Measurements from ENCODE around the gene PLCH1. TPM values are rescaled to one million over a fixed set of nuclear protein-coding genes. Genes with fewer than 3 reads are reported as not detected.
"Not testable (repeated sequence)": the region's sequence is repeated elsewhere in the genome, so short reads cannot be mapped to it uniquely, and the experiment has no call there.

Gene PLCH1
- total RNA-seq, 1 donor from 2014 or later, result 2.9 TPM

- Histone ChIP-seq H3K27me3 (ENCODE audit: control insufficient read depth, insufficient read depth, low read length) (no peaks in the 10 kb centered on the region), H3K4me3 (ENCODE audit: low read depth, low read length) (no peak overlapping the region), H3K36me3 (ENCODE audit: control insufficient read depth, insufficient read depth, low read length) (no peaks in the 10 kb centered on the region)
- TF ChIP-seq CTCF (IDR thresholded peaks at IDR 0.05; ENCODE audit: insufficient read depth, low read length, poor library complexity, severe bottlenecking), result no peak
- DNase-seq (ENCODE audit: low read depth), result no peak
These were observed 335.5 kb downstream of the PLCH1 start for GRCh38 chr3:155409336-155409735.

- no peak for TF ChIP-seq CTCF (IDR thresholded peaks at IDR 0.05; ENCODE audit: insufficient read depth, low read length, poor library complexity, severe bottlenecking)
- no peaks in the 10 kb centered on the region for H3K36me3 ChIP-seq (ENCODE audit: control insufficient read depth, insufficient read depth, low read length)
- DNase-seq (ENCODE audit: low read depth), result no peak
- no peak overlapping the region for H3K4me3 ChIP-seq (ENCODE audit: low read depth, low read length)
- no peaks in the 10 kb centered on the region for H3K27me3 ChIP-seq (ENCODE audit: control insufficient read depth, insufficient read depth, low read length)
These were observed 336.9 kb downstream of the PLCH1 start for GRCh38 chr3:155407971-155408370.

GRCh38 chr3:155407331-155407730, 337.5 kb downstream of the PLCH1 start:
- no peak overlapping the region for H3K4me3 ChIP-seq (ENCODE audit: low read depth, low read length)

GRCh38 chr3:155404486-155404885, 340.4 kb downstream of the PLCH1 start:
- Histone ChIP-seq H3K27me3 (ENCODE audit: control insufficient read depth, insufficient read depth, low read length) (no peaks in the 10 kb centered on the region), H3K36me3 (ENCODE audit: control insufficient read depth, insufficient read depth, low read length) (no peaks in the 10 kb centered on the region), H3K4me3 (ENCODE audit: low read depth, low read length) (no peak overlapping the region)
- no peak for DNase-seq (ENCODE audit: low read depth)
- no peak for TF ChIP-seq CTCF (IDR thresholded peaks at IDR 0.05; ENCODE audit: insufficient read depth, low read length, poor library complexity, severe bottlenecking)

More at GRCh38 chr3:155407331-155407730, 337.5 kb downstream of the PLCH1 start:
- H3K36me3 ChIP-seq (ENCODE audit: control insufficient read depth, insufficient read depth, low read length), result no peaks in the 10 kb centered on the region
- DNase-seq (ENCODE audit: low read depth), result no peak
- TF ChIP-seq CTCF (IDR thresholded peaks at IDR 0.05; ENCODE audit: insufficient read depth, low read length, poor library complexity, severe bottlenecking), result no peak
- no peaks in the 10 kb centered on the region for H3K27me3 ChIP-seq (ENCODE audit: control insufficient read depth, insufficient read depth, low read length)

GRCh38 chr3:155402656-155403055, 342.2 kb downstream of the PLCH1 start:
- H3K4me3 ChIP-seq (ENCODE audit: low read depth, low read length), result no peak overlapping the region
- no peaks in the 10 kb centered on the region for H3K27me3 ChIP-seq (ENCODE audit: control insufficient read depth, insufficient read depth, low read length)
- H3K36me3 ChIP-seq (ENCODE audit: control insufficient read depth, insufficient read depth, low read length), result no peaks in the 10 kb centered on the region
- TF ChIP-seq CTCF (IDR thresholded peaks at IDR 0.05; ENCODE audit: insufficient read depth, low read length, poor library complexity, severe bottlenecking), result no peak
- DNase-seq (ENCODE audit: low read depth), result no peak

- H3K27me3 ChIP-seq (ENCODE audit: control insufficient read depth, insufficient read depth, low read length), result no peaks in the 10 kb centered on the region
- no peak for DNase-seq (ENCODE audit: low read depth)
- no peaks in the 10 kb centered on the region for H3K36me3 ChIP-seq (ENCODE audit: control insufficient read depth, insufficient read depth, low read length)
- H3K4me3 ChIP-seq (ENCODE audit: low read depth, low read length), result no peak overlapping the region
- TF ChIP-seq CTCF (IDR thresholded peaks at IDR 0.05; ENCODE audit: insufficient read depth, low read length, poor library complexity, severe bottlenecking), result no peak
These were observed 346.8 kb downstream of the PLCH1 start for GRCh38 chr3:155398046-155398445.

- H3K4me3 ChIP-seq (ENCODE audit: low read depth, low read length); DNase-seq (ENCODE audit: low read depth); H3K27me3 ChIP-seq (ENCODE audit: control insufficient read depth, insufficient read depth, low read length); H3K36me3 ChIP-seq (ENCODE audit: control insufficient read depth, insufficient read depth, low read length): not testable (repeated sequence)
These were observed 350.0 kb downstream of the PLCH1 start for GRCh38 chr3:155394896-155395295.
